Measurements from ENCODE around the gene ITIH3.

Gene ITIH3

GRCh38 chr3:52842424-52842823 lies 47.8 kb downstream of the ITIH3 start:
- TF ChIP-seq CTCF (IDR thresholded peaks at IDR 0.05; ENCODE audit: low read depth, low read length) (no peak), MYC (IDR thresholded peaks at IDR 0.05; ENCODE audit: low read depth, low read length) (no peak), MAX (IDR thresholded peaks at IDR 0.05; ENCODE audit: low read depth, low read length) (no peak), POLR2A (IDR thresholded peaks at IDR 0.05; ENCODE audit: extremely low read depth, insufficient read length) (no peak)
- DNase-seq (ENCODE audit: low read depth) = no peak
- H3K4me3 ChIP-seq (ENCODE audit: low read depth, low read length) = no peak overlapping the region

GRCh38 chr3:52843108-52843865 lies 48.7 kb downstream of the ITIH3 start:
- DNase-seq (ENCODE audit: low read depth) = no peak
- TF ChIP-seq POLR2A (IDR thresholded peaks at IDR 0.05; ENCODE audit: extremely low read depth, insufficient read length) (no peak), MYC (IDR thresholded peaks at IDR 0.05; ENCODE audit: low read depth, low read length) (no peak), CTCF (IDR thresholded peaks at IDR 0.05; ENCODE audit: low read depth, low read length) (no peak), MAX (IDR thresholded peaks at IDR 0.05; ENCODE audit: low read depth, low read length) (no peak)
- no peak overlapping the region for H3K4me3 ChIP-seq (ENCODE audit: low read depth, low read length)

- H3K4me3 ChIP-seq (ENCODE audit: low read depth, low read length) = no peak overlapping the region
- DNase-seq (ENCODE audit: low read depth) = no peak
- no peak for TF ChIP-seq CTCF (IDR thresholded peaks at IDR 0.05; ENCODE audit: low read depth, low read length)
These were observed 49.3 kb downstream of the ITIH3 start for GRCh38 chr3:52843881-52844280.

- TF ChIP-seq MYC (IDR thresholded peaks at IDR 0.05; ENCODE audit: low read depth, low read length) (no peak), CTCF (IDR thresholded peaks at IDR 0.05; ENCODE audit: low read depth, low read length) (no peak), POLR2A (IDR thresholded peaks at IDR 0.05; ENCODE audit: extremely low read depth, insufficient read length) (no peak), MAX (IDR thresholded peaks at IDR 0.05; ENCODE audit: low read depth, low read length) (no peak; the same call in 1 of the 2 replicates)
These were observed 49.8 kb downstream of the ITIH3 start for GRCh38 chr3:52844290-52844975.

GRCh38 chr3:52845157-52845556 lies 50.6 kb downstream of the ITIH3 start:
- H3K4me3 ChIP-seq (ENCODE audit: low read depth, low read length) = no peak overlapping the region
- no peak for DNase-seq (ENCODE audit: low read depth)
- no peak for TF ChIP-seq POLR2A (IDR thresholded peaks at IDR 0.05; ENCODE audit: extremely low read depth, insufficient read length)
- no peak for TF ChIP-seq MYC (IDR thresholded peaks at IDR 0.05; ENCODE audit: low read depth, low read length)
- TF ChIP-seq MAX (IDR thresholded peaks at IDR 0.05; ENCODE audit: low read depth, low read length) = no peak
- no peak for TF ChIP-seq CTCF (IDR thresholded peaks at IDR 0.05; ENCODE audit: low read depth, low read length)

More at GRCh38 chr3:52844290-52844975, 49.8 kb downstream of the ITIH3 start:
- H3K4me3 ChIP-seq (ENCODE audit: low read depth, low read length) = no peak overlapping the region
- no peak for DNase-seq (ENCODE audit: low read depth)

All from NB4 (cell line).